Bronchial epithelial cell (primary cell): ENCODE measurements around the gene ARL5A. TPM values are rescaled to one million over a fixed set of nuclear protein-coding genes. Genes with fewer than 3 reads are reported as not detected.

Experiments used
- DNase-seq: peaks from one replicate; pipeline ENCODE4 v3.0.0-alpha.2; 2010; ENCODE audit warnings: low read depth
- FAIRE-seq: peaks from 2 replicates; lab custom pipeline; 2011; peaks lifted over from hg19 to GRCh38; lab: Jason Lieb, UNC
- H3K27me3 ChIP-seq: 2 replicates; pipeline ENCODE4 v1.5.1; 2011; ENCODE audit warnings: low read length; ENCODE audit not compliant: control insufficient read depth, insufficient read depth
- H3K36me3 ChIP-seq: 2 replicates; pipeline ENCODE4 v1.5.1; 2011; ENCODE audit warnings: low read length; ENCODE audit not compliant: control insufficient read depth, insufficient read depth
- H3K4me3 ChIP-seq: 2 replicates; pipeline ENCODE4 v1.5.1; 2011; ENCODE audit warnings: mild to moderate bottlenecking, low read depth, low read length, control low read depth
- CTCF ChIP-seq: IDR thresholded peaks from 2 replicates; pipeline ENCODE4 v1.5.1; 2011; ENCODE audit warnings: mild to moderate bottlenecking, moderate library complexity, low read length, control low read depth, inconsistent platforms; ENCODE audit not compliant: insufficient read depth, severe bottlenecking
- total RNA-seq: library from RNA; depleted of rRNA; stranded (reverse); fragments of >200 nt; gene quantifications from 2 replicates; pipeline ENCODE4 v1.2.1, GENCODE V29; 2014

ARL5A gene
- total RNA-seq, 1 donor from 2014 or later: 66.6 TPM

DNA sequence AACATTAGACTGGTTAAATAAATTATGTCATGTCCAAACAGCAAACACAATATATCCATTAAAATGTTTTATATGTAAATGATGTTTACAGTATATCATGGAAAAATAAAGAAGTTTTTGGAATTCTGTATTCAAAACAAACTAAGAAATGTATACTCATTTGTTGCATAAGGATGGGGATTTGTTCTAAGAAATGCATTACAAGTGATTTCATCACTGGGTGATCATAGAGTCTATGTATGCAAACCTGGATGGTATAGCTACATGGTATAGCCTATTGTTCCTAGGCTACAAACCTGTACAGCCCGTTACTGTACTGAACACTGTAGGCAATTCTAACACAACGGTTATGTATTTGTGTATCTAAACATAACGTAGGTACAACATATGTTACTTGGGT is 35.1 kb downstream of the ARL5A start:
- H3K27me3 ChIP-seq: no peaks in the 10 kb centered on the region
- no peak for TF ChIP-seq CTCF
- FAIRE-seq (no peak), DNase-seq (no peak)
- no peaks in the 10 kb centered on the region for H3K36me3 ChIP-seq
- H3K4me3 ChIP-seq: no peak overlapping the region

DNA sequence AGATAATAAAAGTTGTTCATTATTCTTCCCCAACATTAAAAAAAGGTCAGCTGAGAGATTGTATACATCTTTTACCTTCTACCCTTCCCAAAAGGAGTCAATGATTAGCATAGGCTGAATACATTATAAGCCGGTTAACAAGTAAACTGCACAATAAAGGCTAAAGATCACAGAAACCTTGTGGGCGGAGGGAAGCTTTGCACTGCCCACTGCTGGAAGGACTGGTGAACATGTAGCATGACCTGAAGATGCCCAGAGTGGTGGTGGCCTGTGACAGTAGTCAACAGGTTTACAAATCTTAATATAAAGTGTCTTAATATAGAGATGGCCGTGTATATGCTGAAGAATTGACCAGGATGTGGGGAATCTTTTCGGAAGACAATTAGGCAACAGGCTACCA is 35.6 kb downstream of the ARL5A start:
- TF ChIP-seq CTCF: no peak
- Histone ChIP-seq H3K4me3 (no peak overlapping the region), H3K27me3 (no peaks in the 10 kb centered on the region), H3K36me3 (no peaks in the 10 kb centered on the region)
- DNase-seq (no peak), FAIRE-seq (no peak)

DNA sequence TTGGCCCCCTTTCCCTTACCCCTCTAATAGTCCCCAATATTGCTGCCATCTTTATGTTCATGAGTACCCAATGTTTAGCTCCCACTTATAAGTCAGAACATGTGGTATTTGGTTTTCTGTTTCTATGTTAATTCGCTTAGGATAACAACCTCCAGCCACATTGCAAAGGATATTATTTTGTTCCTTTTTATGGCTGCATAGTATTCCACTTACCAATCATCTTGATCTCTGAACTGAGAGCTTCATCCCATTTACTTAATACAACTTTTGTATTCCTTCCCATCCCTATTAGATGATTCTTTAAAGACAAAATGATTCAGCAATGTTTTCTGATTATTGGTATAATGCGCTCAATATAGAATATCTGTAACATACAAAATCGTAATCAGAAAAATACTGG is 36.7 kb downstream of the ARL5A start:
- FAIRE-seq (no peak), DNase-seq (no peak)
- no peak for TF ChIP-seq CTCF
- H3K4me3 ChIP-seq: no peak overlapping the region
- H3K27me3 ChIP-seq: no peaks in the 10 kb centered on the region
- H3K36me3 ChIP-seq: no peaks in the 10 kb centered on the region

GRCh38 chr2:151790689-151791088 is 37.5 kb downstream of the ARL5A start:
- no peaks in the 10 kb centered on the region for H3K27me3 ChIP-seq
- TF ChIP-seq CTCF: no peak
- no peak for DNase-seq
- no peak for FAIRE-seq
- no peak overlapping the region for H3K4me3 ChIP-seq
- H3K36me3 ChIP-seq: peaks cover 3% of the 10 kb centered on the region

GRCh38 chr2:151789055-151789834 is 39.0 kb downstream of the ARL5A start:
- DNase-seq: no peak
- H3K36me3 ChIP-seq: peaks cover 3% of the 10 kb centered on the region
- TF ChIP-seq CTCF: no peak
- no peak for FAIRE-seq
- H3K4me3 ChIP-seq: no peak overlapping the region
- H3K27me3 ChIP-seq: no peaks in the 10 kb centered on the region

- no peak for TF ChIP-seq CTCF
- no peaks in the 10 kb centered on the region for H3K27me3 ChIP-seq
- H3K4me3 ChIP-seq: no peak overlapping the region
- peaks cover 5% of the 10 kb centered on the region for H3K36me3 ChIP-seq
- FAIRE-seq (no peak), DNase-seq (no peak)
These were observed 41.7 kb downstream of the ARL5A start for GRCh38 chr2:151786483-151786882.
